ENCODE data around the gene UTP15. TPM values are rescaled to one million over a fixed set of nuclear protein-coding genes. Genes with fewer than 3 reads are reported as not detected.

UTP15 gene
- total RNA-seq, 8 experiments from 2014 or later = 10.7 to 298 (median 15.3) TPM

GRCh38 chr5:73631500-73631899, 66.0 kb downstream of the UTP15 start:
- H3K4me1 ChIP-seq (replicated peaks in 1 of 2) = peaks cover 0 to 4% of the 10 kb centered on the region in 2 donors
- H3K4me3 ChIP-seq = no peak overlapping the region
- no peak for ATAC-seq (replicated peaks in 6 of 8)
- no peak overlapping the region for H3K27ac ChIP-seq
- in situ Hi-C loops (cut with MboI; ENCODE audit: low pct_unique_long_range_greater_than_20kb in 2 of 9, low sequenced_read_pairs in 9 of 9, unreplicated experiment in 9 of 9) = no loop called here

Other genes with a start within 250 kb of the UTP15 start
- 10 to 100 TPM in 2 of 8 experiments, 1 to 10 TPM in 6; 2.2 to 37.2 (median 5.9) TPM for gene FOXD1, start 117.0 kb upstream of the UTP15 start, total RNA-seq
- gene BTF3, start 67.3 kb upstream of the UTP15 start, total RNA-seq = 1,000 to 10,000 TPM in 2 of 8 experiments, 100 to 1,000 TPM in 6; 368 to 1,372 (median 751) TPM
- 100 to 1,000 TPM in 2 of 8 experiments, 10 to 100 TPM in 6; 19.1 to 396 (median 41.5) TPM for gene ANKRA2, start 104 bp upstream of the UTP15 start, total RNA-seq
- 10 to 100 TPM in 3 of 8 experiments, 1 to 10 TPM in 3, under 1 TPM in 2; 0.81 to 29.3 (median 1.9) TPM for gene ARHGEF28, start 60.5 kb downstream of the UTP15 start, total RNA-seq

Data from motor neuron (in vitro differentiated cells).